Activated CD8-positive, alpha-beta memory T cell treated with anti-CD3 and anti-CD28 coated beads, Interleukin-2, amount 50 U/mL, for 48 hours (primary cell): Measurements from ENCODE around the gene CTDSP1.

ENCODE experiments used
- DNase-seq: peaks from one replicate; pipeline ENCODE4 v3.0.0-alpha.2; 2020

CTDSP1 gene

GRCh38 chr2:218383892-218384519 is 15.7 kb upstream of the CTDSP1 start:
- DNase-seq = no peak

- DNase-seq = no peak
These were observed 14.7 kb upstream of the CTDSP1 start for GRCh38 chr2:218384975-218385374.

- DNase-seq = no peak
These were observed 12.9 kb upstream of the CTDSP1 start for GRCh38 chr2:218386505-218387368.

- DNase-seq = no peak
These were observed 12.1 kb upstream of the CTDSP1 start for GRCh38 chr2:218387369-218388194.

GRCh38 chr2:218389333-218390150 is 10.1 kb upstream of the CTDSP1 start:
- no peak for DNase-seq

GRCh38 chr2:218391202-218391601 is 8.5 kb upstream of the CTDSP1 start:
- no peak for DNase-seq

GRCh38 chr2:218392459-218392858 is 7.2 kb upstream of the CTDSP1 start:
- no peak for DNase-seq

GRCh38 chr2:218392891-218393462 is 6.7 kb upstream of the CTDSP1 start:
- no peak for DNase-seq

- no peak for DNase-seq
These were observed 5.8 kb upstream of the CTDSP1 start for GRCh38 chr2:218393750-218394290.

GRCh38 chr2:218394298-218395089 is 5.2 kb upstream of the CTDSP1 start:
- DNase-seq = no peak

- DNase-seq = no peak
These were observed 4.6 kb upstream of the CTDSP1 start for GRCh38 chr2:218395090-218395444.

GRCh38 chr2:218395456-218395825 is 4.2 kb upstream of the CTDSP1 start:
- no peak for DNase-seq

- peak; percentile 95 for DNase-seq
These were observed 3.6 kb upstream of the CTDSP1 start for GRCh38 chr2:218395826-218396687.

GRCh38 chr2:218396688-218397462 is 2.8 kb upstream of the CTDSP1 start:
- peak; percentile 83 for DNase-seq

- no peak for DNase-seq
These were observed 2.2 kb upstream of the CTDSP1 start for GRCh38 chr2:218397463-218397819.

- DNase-seq = peak; percentile 82
These were observed 1.7 kb upstream of the CTDSP1 start for GRCh38 chr2:218397820-218398436.

- DNase-seq = peak; percentile 84
These were observed 954 bp upstream of the CTDSP1 start for GRCh38 chr2:218398437-218399390.
